CD4-positive, alpha-beta T cell treated with Interleukin-6 at 100 ng/mL for 8 hours (primary cell): ENCODE measurements around the gene CRK.
"Not testable (repeated sequence)": the region's sequence is repeated elsewhere in the genome, so short reads cannot be mapped to it uniquely, and the experiment has no call there.

Experiments used
- DNase-seq: peaks from one replicate; pipeline ENCODE4 v3.0.0-alpha.2; 2020; ENCODE audit warnings: mixed read lengths, low spot score

CRK gene

GRCh38 chr17:1423456-1424135, 32.4 kb downstream of the CRK start:
- no peak for DNase-seq

GRCh38 chr17:1422885-1423284, 33.1 kb downstream of the CRK start:
- DNase-seq = no peak

GRCh38 chr17:1421470-1421869, 34.6 kb downstream of the CRK start:
- no peak for DNase-seq

DNA sequence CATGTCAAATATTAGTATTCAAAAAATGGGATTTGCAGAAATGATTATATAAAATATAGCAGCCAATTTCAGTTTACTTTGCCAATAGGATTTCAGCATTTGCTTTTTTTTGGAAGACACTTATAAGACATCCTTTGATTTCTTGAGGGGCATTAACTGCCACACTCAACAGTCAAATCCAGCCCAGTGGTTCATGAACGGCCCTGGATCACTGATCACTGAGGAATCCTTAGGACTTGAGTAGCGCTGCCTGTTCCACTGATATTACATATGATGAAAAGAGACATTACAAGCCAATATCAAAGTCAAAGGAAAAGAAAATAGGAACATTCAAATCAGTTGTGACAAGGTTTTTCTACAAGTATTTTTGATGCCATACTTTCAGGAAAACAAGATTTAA, 35.1 kb downstream of the CRK start:
- no peak for DNase-seq

GRCh38 chr17:1420163-1420562, 35.9 kb downstream of the CRK start:
- DNase-seq = no peak

DNA sequence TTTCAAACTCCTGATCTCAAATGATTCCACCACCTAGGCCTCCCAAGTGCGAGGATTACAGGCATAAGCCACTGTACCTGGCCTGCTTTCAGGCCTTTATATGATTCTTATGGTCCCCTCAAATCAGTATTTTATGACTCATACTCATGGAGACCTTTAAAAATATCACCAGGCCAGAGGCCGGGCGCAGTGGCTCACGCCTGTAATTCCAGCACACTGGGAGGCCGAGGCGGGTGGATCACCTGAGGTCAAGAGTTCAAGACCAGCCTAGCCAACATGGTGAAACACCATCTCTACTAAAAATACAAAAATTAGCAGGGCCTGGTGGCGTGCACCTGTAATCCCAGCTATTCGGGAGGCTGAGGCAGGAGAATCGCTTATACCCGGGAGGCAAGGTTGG, 37.6 kb downstream of the CRK start:
- DNase-seq = not testable (repeated sequence)

DNA sequence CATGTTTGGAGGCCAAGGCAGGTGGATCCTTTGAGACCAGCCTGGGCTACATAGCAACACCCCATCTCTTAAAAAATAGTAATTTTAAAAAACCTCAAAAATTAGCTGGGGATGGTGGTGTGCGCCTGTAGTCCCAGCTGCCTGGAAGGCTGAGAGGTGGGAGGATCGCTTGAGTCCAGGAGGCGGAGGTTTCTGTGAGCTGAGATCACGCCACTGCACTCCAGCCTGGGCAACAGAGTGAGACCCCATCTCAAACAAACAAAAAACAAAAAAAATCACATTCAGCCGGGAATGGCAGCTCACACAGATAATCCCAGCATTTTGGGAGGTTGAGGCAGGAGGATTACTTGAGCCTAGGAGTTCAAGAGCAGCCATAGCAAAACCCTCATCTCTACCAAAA, 39.6 kb downstream of the CRK start:
- DNase-seq = no peak

- no peak for DNase-seq
These were observed 41.4 kb downstream of the CRK start for GRCh38 chr17:1414634-1415033.

GRCh38 chr17:1414001-1414574, 41.9 kb downstream of the CRK start:
- no peak for DNase-seq

GRCh38 chr17:1413281-1413791, 42.7 kb downstream of the CRK start:
- no peak for DNase-seq

DNA sequence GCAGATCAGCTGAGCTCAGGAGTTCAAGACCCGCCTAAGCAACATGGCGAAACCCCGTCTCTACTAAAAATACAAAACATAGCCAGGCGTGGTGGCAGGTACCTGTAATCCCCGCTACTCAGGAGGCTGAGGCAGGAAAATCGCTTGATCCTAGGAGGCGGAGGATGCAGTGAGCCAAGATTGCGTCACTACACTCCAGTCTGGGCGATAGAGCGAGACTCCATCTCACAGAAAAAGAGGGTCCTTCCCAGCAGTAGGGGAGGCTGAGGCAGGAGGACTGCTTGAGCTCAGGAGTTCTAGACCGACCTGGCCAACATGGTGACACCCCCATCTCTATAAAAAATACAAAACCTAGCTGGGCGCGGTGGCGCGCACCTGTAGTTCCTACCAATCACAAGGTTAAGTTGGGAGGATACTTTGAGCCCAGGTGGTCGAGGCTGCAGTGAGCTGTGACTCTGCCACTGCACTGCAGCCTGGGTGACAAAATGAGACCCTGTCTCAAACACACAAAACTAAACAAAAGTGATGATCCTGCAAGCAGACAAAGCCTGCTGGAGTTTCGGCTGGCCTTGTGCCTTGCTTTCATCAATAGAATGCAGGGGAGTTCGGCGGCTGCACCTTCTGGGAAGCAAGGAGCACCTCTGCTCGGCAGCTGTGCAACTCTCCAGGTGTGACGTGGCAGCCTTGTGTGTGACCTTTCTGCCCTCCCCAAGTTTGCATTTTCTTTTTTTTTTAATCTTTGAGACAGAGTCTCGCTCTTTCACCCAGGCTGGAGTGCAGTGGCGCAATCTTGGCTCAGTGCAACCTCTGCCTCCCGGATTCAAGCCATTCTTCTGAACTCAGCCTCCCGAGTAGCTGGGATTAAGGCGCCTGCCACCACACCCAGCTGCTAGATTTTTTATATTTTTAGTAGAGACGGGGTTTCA, 43.6 kb downstream of the CRK start:
- DNase-seq = no peak

DNA sequence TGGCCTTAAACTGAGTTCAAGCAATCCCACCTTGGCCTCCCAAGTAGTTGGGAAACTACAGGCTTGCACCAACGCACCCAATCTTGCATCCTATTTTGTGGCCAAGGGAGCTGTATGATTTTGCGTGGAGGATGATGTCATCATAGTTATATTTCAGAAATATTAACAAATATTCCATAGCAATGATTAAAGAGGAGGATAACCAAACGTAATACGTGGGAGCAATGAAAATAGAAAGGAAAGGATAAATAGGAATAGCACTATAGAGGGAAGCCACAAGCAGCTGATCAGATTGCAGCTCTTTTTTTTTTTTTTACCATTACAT, 53.8 kb downstream of the CRK start:
- DNase-seq = no peak

DNA sequence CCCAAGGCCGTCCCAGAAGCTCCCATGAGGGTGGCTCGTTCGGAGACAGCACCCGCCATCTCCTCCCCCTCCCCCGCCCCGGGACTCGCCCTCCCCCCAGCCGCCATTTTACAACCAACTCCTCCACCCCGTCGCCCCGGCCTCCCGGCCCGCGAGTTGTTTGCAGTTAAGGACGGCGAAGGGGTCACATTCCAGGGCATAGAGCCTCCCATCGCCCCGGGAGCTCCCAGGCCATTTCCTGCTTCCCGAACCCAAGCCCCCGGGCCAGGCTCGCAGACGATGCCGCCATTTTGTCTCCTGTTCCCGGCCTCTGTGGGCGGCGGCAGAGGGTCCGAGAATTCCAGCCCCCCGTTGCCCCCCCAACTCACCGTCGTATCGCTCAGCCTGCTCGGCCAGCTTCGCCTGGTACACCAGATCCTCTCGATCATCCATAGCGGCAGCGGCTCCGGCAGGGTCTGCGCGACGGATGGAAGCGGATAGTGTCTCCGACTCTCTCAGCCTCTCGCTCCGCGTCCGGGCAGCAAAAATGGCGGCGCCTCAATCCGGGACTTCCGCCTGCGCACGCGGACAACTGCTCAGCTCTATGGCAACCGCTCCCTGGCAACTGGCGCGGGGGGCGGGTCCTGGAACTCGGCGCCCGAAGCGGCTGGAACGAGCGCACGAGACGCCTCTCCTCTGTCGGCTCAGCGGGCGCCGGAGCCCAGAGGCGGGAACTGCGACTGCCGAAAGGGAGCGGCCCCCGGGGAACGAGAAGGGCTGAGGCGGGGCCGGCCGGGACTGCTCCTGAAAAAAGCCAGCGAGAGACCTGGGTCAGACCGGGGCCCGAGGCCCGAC, 56.1 kb downstream of the CRK start, which contains the start of gene YWHAE:
Gene YWHAE, minus strand, starts transcription at position 544 of the 834 bp plus-strand sequence. Its CDS starts 112 bp downstream, at position 432.
- DNase-seq = peak; percentile 92

- DNase-seq = no peak
These were observed 56.9 kb downstream of the CRK start for GRCh38 chr17:1398931-1399678.

DNA sequence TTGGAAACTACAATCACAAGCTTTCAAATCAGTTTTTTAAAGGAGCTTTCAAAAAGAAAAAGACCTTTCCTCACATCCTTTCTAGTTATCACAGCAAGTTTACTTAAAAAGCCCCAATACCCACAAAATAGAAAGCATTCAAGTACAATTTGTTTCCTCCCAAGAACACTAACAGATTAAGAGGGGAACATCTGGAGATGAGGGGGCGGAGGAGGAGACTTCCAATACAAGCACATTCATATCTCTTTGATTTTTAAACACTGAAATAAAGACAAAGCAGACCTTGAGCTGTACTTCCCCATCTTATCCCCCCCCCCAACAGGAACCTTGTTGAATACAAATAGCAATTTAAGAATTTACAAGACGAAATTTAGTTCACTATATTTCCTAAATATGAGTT, 58.0 kb downstream of the CRK start:
- DNase-seq = no peak

- not testable (repeated sequence) for DNase-seq
These were observed 60.0 kb downstream of the CRK start for GRCh38 chr17:1395876-1396665.

DNA sequence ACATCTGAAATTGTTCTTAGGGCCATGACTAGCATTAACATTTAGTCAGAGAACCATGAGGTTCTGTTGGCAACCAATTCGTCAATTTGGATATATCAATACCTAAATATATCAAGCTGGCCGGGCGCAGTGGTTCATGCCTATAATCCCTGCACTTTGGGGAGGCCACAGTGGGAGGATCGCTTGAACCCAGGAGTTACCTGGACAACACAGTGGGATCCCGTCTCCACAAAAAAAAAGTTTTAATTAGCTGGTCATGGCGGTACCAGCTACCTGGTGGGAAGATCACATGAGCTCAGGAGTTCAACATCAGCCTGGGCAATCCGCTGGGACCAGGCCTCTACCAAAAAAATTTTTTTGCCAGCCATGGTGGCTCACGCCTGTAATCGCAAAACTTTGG, 64.5 kb downstream of the CRK start:
- no peak for DNase-seq

- DNase-seq = no peak
These were observed 65.3 kb downstream of the CRK start for GRCh38 chr17:1390432-1391367.
